ENCODE data around the gene TXNRD1.
"Not testable (repeated sequence)": the region's sequence is repeated elsewhere in the genome, so short reads cannot be mapped to it uniquely, and the experiment has no call there.

TXNRD1 gene

DNA sequence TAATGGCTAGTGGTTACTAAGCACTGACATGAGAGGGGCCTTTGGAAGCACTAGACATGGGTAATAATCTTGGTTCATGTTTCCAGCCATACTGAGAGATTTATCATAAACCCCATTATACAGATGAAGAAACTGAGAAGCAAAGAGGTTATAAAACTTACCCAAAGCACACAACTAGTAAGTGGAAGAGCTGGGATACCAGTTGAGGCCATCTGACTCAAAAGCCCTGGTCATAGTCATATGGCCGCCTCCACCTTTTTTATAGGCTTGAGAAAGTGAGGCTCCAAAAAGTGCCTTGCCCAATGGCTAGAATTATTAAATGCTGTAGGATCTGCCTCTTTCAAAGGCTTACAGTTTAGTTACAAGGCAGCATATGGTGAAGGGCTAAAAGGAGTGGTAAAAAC, 944 bp downstream of the TXNRD1 start:
- no peak overlapping the region for H3K4me3 ChIP-seq (ENCODE audit: low read depth, low read length)
- TF ChIP-seq POLR2A (IDR thresholded peaks at IDR 0.05; ENCODE audit: extremely low read depth, insufficient read length) (no peak), MAX (IDR thresholded peaks at IDR 0.05; ENCODE audit: low read depth, low read length) (no peak), CTCF (IDR thresholded peaks at IDR 0.05; ENCODE audit: low read depth, low read length) (no peak), MYC (IDR thresholded peaks at IDR 0.05; ENCODE audit: low read depth, low read length) (no peak)

DNA sequence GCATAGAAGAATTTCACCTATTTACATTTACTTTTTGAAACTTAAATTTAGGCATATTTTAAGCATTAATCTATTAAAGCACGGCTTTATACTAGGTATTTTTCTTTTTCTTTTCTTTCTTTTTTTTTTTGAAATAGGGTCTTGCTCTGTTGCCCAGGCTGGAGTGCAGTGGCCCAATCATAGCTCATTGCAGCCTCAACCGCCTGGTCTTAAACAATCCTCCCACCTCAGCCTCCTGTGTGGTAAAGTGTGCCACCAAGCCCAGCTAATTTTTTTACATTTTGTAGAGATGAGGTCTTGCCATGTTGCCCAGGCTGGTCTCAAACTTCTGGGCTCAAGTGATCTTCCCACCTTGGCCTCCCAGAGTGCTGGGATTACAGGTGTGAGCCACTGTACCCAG, 2.9 kb downstream of the TXNRD1 start:
- not testable (repeated sequence) for H3K4me3 ChIP-seq (ENCODE audit: low read depth, low read length); DNase-seq (ENCODE audit: low read depth)

More for the DNA sequence above, 944 bp downstream of the TXNRD1 start:
- no peak for DNase-seq (ENCODE audit: low read depth)

GRCh38 chr12:104218935-104219334, 3.4 kb downstream of the TXNRD1 start:
- TF ChIP-seq MYC (IDR thresholded peaks at IDR 0.05; ENCODE audit: low read depth, low read length) (no peak), CTCF (IDR thresholded peaks at IDR 0.05; ENCODE audit: low read depth, low read length) (no peak), POLR2A (IDR thresholded peaks at IDR 0.05; ENCODE audit: extremely low read depth, insufficient read length) (no peak), MAX (IDR thresholded peaks at IDR 0.05; ENCODE audit: low read depth, low read length) (no peak)
- peak; percentile 41 for DNase-seq (ENCODE audit: low read depth)
- H3K4me3 ChIP-seq (ENCODE audit: low read depth, low read length) = no peak overlapping the region

DNA sequence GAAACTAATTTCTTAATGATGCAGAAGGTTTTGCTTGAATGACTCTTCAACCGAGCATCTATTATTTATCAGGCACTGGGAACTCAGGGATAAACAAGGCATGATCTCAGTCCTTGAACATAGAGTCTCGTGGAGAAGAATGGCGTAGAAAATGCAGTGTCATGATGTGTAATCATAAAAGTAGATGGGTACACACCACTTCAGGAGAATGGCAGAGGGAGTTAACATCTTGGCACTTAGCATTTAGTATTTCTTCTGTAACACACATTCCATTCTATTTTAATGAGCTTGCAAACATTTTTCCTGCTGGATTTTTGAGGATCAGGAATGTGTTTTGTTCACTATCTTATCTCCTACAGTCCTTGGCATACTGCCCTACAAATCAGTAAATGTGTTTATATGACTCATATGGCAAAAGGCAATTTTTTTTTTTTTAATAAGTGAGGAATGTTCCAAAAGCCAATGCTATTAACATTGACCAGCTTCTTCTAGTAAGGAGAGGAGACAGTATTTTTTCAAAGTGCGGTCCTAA, 3.8 kb downstream of the TXNRD1 start:
- H3K4me3 ChIP-seq (ENCODE audit: low read depth, low read length) = no peak overlapping the region
- TF ChIP-seq POLR2A (IDR thresholded peaks at IDR 0.05; ENCODE audit: extremely low read depth, insufficient read length) (no peak), MAX (IDR thresholded peaks at IDR 0.05; ENCODE audit: low read depth, low read length) (0 out of 2 replicates have a peak, but pooled peaks have one; percentile 20)
- DNase-seq (ENCODE audit: low read depth) = peak; percentile 77

DNA sequence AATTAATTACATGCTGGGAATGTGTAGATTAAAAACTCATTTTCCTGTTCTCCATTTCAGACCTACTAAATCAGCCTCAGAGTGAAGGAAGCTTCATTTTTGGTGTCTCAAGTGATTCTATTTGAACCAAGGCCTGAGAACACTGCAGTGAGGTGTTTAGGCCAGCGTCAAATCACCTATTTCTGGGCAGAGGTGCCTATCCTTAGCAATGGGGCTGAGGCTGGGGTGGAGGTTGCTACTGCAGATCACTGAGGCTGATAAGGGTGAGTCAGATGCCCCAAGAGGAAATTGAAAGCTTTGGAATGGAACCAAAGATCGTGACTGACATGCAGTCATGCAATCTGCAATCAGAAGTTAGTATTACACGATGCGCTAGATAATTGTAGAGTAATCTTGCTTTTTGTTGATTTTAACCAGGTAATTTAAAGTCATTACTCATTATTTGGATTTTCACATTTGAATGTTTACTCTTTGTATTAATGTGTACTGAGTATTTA, 4.4 kb downstream of the TXNRD1 start:
- no peak overlapping the region for H3K4me3 ChIP-seq (ENCODE audit: low read depth, low read length)
- peak; percentile 92 for DNase-seq (ENCODE audit: low read depth)
- TF ChIP-seq MAX (IDR thresholded peaks at IDR 0.05; ENCODE audit: low read depth, low read length) = peak; percentile 49; the same call in 1 of the 2 replicates
- TF ChIP-seq MYC (IDR thresholded peaks at IDR 0.05; ENCODE audit: low read depth, low read length) = no peak
- no peak for TF ChIP-seq POLR2A (IDR thresholded peaks at IDR 0.05; ENCODE audit: extremely low read depth, insufficient read length)
- TF ChIP-seq CTCF (IDR thresholded peaks at IDR 0.05; ENCODE audit: low read depth, low read length) = no peak

GRCh38 chr12:104220931-104221330, 5.4 kb downstream of the TXNRD1 start:
- TF ChIP-seq MAX (IDR thresholded peaks at IDR 0.05; ENCODE audit: low read depth, low read length) (no peak), POLR2A (IDR thresholded peaks at IDR 0.05; ENCODE audit: extremely low read depth, insufficient read length) (no peak)
- DNase-seq (ENCODE audit: low read depth) = no peak
- H3K4me3 ChIP-seq (ENCODE audit: low read depth, low read length) = no peak overlapping the region

DNA sequence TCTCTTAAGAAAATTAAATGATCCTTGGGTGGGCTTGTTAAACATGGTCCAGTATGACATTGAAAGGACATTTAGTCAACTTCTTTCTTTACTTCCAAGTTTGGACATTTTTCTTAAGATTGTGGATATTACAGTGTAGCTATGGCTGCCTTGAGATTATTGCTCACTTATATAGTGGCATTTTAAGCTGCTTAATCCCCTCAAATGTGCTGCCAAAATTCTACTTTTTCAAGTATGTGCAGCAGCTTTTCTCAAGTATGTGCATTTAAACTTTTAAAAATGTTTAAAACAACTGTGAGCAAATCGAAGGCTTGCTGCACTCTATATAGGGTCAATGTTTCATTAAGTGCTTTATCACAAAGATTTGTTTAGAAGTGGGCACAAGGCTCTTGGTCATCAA, 7.4 kb downstream of the TXNRD1 start:
- DNase-seq (ENCODE audit: low read depth) = no peak
- TF ChIP-seq CTCF (IDR thresholded peaks at IDR 0.05; ENCODE audit: low read depth, low read length) (no peak), POLR2A (IDR thresholded peaks at IDR 0.05; ENCODE audit: extremely low read depth, insufficient read length) (no peak), MAX (IDR thresholded peaks at IDR 0.05; ENCODE audit: low read depth, low read length) (no peak), MYC (IDR thresholded peaks at IDR 0.05; ENCODE audit: low read depth, low read length) (no peak)
- H3K4me3 ChIP-seq (ENCODE audit: low read depth, low read length) = no peak overlapping the region
